Sigmoid colon (tissue), 4 donors: ENCODE results near the gene PLTP.

Experiments used
- CTCF ChIP-seq, 4 experiments: fragments of 450-650 bp in 3 of 4; fragments of 200-600 bp in 1 of 4; IDR thresholded peaks; one replicate each; pipeline ENCODE4 v1.5.1; 2016 to 2019; ENCODE audit warnings: antibody characterized with exemption in 4 of 4, mild to moderate bottlenecking in 3 of 4, moderate library complexity in 2 of 4
- EP300 ChIP-seq, 4 donors: sonication (generic); formaldehyde crosslinking; IDR thresholded peaks; one replicate each; pipeline ENCODE4 v1.6.1; 2017; ENCODE audit warnings: antibody characterized with exemption in 4 of 4
- POLR2A ChIP-seq, 2 donors: fragments of 450-650 bp; IDR thresholded peaks; one replicate each; pipeline ENCODE4 v1.6.1; 2016; ENCODE audit warnings: antibody characterized with exemption in 2 of 2, mild to moderate bottlenecking in 2 of 2, moderate library complexity in 2 of 2

DNA sequence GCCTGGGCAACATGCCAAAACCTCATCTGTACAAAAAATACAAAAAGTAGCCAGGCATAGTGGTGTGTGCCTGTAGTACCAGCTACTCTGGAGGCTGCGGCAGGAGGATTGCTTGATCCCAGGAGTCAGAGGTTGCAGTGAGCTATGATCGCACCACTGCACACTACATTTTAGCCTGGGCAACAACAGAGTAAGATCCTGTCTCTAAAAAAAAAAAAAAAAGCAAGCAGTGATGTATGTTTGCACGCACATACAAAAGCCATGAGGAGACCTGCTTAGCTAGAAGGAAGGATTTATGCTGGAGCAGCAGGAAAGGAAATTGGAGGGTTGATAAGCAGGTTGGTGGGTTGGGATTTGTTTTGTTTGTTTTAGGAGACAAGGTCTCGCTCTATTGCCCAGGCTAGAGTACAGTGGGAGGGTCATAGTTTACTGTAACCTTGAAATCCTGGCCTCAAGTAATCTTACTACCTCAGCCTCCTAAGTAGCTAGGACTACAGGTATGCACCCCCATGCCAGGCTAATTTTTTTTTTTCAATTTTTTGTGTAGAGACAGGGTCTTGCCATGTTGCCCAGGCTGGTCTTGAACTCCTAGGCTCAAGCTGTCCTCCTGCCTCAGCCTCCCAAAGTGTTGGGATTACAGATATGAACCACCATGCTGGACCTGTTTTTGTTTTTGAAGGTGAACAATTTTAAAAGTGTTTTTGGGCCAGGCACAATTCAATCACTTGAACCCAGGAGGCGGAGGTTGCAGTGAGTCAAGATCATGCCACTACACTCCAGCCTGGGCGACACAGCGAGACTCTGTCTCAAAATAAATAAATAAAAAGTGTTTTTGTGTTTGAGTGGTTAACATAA is 50.5 kb downstream of the PLTP start:
- TF ChIP-seq CTCF (IDR thresholded peaks at IDR 0.05) (no peak), EP300 (IDR thresholded peaks at IDR 0.05) (no peak), POLR2A (IDR thresholded peaks at IDR 0.05) (no peak)
